ENCODE data around the gene C1orf159.

The C1orf159 gene

DNA sequence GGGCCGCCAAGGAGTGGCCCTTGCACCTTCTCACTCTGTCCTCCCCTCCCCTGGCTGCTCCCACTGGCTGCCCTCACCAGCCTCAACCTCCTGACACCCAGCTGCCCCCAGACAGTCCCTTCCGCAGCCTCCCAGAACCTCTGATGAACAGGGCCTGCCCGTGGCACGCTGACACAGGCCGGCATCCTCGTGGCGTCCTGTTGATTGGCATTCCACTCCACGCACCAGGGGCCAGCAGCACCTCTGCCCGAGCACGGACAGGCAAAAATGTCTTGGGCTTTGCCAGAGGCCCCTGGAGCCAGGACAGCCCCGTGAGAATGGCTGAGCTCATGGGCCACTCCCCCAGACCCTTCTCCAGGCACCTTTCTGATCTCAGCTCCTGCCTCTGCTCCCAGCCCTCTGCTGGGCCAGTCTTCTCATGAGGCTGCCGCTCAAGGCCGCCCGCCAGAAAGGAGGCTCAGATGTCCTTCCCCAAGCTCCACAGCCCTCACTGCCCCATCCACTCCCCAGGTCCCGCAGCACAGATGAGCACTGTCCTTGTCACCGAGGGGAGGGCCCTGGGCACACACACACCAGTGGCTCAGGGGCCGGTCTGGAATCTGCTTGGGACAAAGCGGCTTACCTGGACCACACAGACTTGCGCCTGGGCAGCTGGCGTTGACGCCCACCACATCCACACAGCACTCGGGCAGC lies 26.0 kb downstream of the C1orf159 start:
- Histone ChIP-seq H3K4me1 (ENCODE audit: control insufficient read depth in 1 of 2, insufficient read depth in 1 of 2, low read depth in 1 of 2, low read length in 1 of 2) (no peaks in the 10 kb centered on the region), H3K4me3 (ENCODE audit: low read depth in 1 of 2, low read length in 1 of 2) (no peak overlapping the region), H3K27me3 (no peaks in the 10 kb centered on the region), H3K36me3 (no peaks in the 10 kb centered on the region), H3K9me3 (no peaks in the 10 kb centered on the region), H3K27ac (no peak overlapping the region)
- TF ChIP-seq, protein P1, sequence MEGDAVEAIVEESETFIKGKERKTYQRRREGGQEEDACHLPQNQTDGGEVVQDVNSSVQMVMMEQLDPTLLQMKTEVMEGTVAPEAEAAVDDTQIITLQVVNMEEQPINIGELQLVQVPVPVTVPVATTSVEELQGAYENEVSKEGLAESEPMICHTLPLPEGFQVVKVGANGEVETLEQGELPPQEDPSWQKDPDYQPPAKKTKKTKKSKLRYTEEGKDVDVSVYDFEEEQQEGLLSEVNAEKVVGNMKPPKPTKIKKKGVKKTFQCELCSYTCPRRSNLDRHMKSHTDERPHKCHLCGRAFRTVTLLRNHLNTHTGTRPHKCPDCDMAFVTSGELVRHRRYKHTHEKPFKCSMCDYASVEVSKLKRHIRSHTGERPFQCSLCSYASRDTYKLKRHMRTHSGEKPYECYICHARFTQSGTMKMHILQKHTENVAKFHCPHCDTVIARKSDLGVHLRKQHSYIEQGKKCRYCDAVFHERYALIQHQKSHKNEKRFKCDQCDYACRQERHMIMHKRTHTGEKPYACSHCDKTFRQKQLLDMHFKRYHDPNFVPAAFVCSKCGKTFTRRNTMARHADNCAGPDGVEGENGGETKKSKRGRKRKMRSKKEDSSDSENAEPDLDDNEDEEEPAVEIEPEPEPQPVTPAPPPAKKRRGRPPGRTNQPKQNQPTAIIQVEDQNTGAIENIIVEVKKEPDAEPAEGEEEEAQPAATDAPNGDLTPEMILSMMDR (IDR thresholded peaks at IDR 0.05) = no peak

DNA sequence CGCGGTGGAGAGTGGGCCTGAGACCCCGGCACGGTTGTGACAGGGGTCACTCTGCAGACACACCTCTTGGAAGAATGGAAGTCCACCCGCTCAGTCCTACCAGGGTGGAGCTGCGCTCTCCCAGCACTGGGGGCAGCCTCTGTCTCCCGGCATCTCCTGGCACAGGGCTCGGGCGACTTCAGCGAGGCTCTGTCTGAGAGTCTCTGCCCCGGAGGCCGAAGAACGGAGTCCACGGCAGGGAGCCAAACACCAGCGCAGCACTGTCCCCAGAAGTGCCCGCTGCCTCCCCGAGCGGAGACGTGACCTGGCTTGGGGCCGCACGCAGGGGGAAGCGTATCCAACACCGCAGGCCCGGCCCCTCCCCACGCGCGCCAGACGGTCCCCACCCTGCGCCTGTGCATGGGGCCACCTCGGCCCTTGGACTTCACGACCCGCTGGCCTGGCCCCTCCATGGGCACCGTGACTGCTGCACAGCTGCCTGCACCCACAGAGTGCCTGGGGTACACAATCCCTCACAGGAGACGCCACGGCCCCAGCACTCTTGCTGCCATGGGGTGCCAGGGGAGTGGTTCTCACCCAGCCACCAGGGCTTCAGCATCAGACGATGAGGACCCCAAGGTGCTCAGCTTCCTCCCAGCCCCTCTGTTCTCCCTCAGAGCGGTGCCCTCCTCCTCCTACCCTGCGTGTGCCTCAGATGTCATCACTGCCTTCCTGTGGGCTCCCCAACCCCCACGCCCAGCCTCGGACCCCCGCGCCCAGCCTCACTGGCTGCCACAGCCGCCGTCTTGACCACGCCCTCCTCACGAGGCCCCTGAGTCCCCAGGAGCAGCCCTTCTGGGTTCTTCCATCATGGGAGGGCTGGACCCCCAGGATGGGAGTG lies 26.8 kb downstream of the C1orf159 start:
- Histone ChIP-seq H3K9me3 (no peaks in the 10 kb centered on the region), H3K36me3 (no peaks in the 10 kb centered on the region), H3K4me3 (ENCODE audit: low read depth in 1 of 2, low read length in 1 of 2) (no peak overlapping the region), H3K27me3 (no peaks in the 10 kb centered on the region), H3K27ac (no peak overlapping the region), H3K4me1 (ENCODE audit: control insufficient read depth in 1 of 2, insufficient read depth in 1 of 2, low read depth in 1 of 2, low read length in 1 of 2) (no peaks in the 10 kb centered on the region)
- TF ChIP-seq, protein P1 (IDR thresholded peaks at IDR 0.05) = no peak

DNA sequence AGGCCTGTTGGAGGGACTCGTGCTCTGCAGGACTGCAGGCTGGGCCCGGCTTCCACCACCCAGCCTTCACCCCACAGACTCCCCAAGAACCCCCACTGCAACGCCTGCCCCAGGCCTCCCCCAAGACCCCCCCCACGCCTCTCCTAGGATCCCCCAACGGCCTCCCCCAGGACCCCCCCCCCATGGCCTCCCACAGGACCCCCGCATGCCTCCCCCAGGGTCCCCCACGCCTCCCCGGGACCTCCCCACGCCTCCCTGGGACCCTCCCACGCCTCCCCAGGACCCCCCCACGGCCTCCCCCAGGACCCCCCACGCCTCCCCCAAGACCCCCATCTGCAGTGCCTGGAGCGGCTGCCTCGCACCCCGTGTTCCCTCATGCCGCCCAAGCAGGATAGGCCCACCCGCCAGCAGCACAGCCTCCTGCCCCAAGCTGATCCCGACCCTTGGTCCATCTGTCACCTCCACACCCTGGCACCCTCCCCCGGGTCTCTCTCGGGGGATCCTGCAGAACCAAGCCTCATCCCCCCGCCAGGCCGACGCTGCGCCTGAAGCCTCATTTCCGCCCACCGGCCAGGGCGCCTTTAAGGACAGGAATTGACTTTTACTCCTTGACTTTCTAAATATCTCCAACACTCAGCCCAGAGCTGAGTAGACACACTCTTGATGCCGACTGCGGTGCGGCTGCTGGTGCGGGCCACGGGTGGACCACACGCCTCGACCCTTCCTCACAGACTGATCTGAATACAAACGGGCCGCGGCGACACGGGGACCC lies 27.7 kb downstream of the C1orf159 start:
- H3K36me3 ChIP-seq = no peaks in the 10 kb centered on the region
- H3K9me3 ChIP-seq = no peaks in the 10 kb centered on the region
- TF ChIP-seq, protein P1 (IDR thresholded peaks at IDR 0.05) = no peak
- H3K4me1 ChIP-seq (ENCODE audit: control insufficient read depth in 1 of 2, insufficient read depth in 1 of 2, low read depth in 1 of 2, low read length in 1 of 2) = no peaks in the 10 kb centered on the region
- no peaks in the 10 kb centered on the region for H3K27me3 ChIP-seq
- H3K4me3 ChIP-seq (ENCODE audit: low read depth in 1 of 2, low read length in 1 of 2) = no peak overlapping the region
- no peak overlapping the region for H3K27ac ChIP-seq

DNA sequence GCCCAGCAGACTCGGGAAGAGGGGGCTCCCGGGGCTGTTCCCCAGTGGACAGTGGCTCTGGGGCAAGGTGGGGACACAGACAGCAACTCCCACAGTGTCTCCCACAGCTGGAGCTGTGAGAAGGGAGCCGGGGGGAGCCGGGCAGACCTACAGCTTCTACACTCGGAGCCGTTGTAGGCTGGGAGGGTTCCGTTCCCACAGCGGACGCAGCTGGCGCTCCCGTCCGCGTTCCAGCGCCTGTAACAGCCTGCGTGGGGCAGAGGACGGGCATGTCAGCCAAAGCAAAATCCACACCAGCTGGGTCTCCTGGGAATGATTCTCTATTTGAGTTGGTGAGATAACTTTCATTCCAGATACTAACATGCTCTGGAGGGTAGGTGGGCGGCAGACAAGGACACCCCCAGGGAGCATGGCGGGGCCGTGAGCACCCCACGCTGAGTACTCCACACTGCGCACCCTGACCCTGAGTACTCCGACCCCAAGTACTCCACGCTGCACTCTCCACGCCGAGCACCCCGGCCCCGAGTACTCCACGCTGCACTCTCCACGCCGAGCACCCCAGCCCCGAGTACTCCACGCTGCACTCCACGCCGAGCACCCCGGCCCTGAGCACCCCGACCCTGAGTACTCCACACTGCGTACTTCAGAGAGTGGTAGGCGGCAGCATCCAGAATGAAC lies 28.4 kb downstream of the C1orf159 start:
- Histone ChIP-seq H3K36me3 (no peaks in the 10 kb centered on the region), H3K9me3 (no peaks in the 10 kb centered on the region), H3K27me3 (no peaks in the 10 kb centered on the region), H3K4me1 (ENCODE audit: control insufficient read depth in 1 of 2, insufficient read depth in 1 of 2, low read depth in 1 of 2, low read length in 1 of 2) (no peaks in the 10 kb centered on the region), H3K4me3 (ENCODE audit: low read depth in 1 of 2, low read length in 1 of 2) (no peak overlapping the region), H3K27ac (no peak overlapping the region)
- TF ChIP-seq, protein P1 (IDR thresholded peaks at IDR 0.05) = no peak

DNA sequence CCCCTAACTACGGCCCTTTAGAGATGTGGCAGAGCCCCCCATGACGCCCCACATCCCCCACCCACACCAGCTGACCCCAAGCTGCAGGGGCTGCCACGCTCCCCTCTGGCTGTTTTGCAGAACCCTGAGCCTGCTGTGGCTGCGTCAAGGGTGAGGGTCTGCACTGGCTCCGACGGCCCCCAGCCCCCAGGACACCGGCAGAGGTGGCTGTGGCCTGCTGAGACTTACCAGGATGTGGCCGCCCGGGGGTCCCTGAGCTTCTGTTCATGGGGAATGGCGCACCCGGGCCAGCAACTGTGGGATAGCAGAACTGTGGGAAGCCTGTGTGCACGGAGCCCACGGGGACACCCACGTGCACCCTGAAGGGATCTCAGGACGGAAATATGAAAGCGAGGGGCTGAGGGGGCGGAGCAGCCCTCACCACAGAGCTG lies 29.0 kb downstream of the C1orf159 start:
- TF ChIP-seq, protein P1 (IDR thresholded peaks at IDR 0.05) = no peak
- H3K4me3 ChIP-seq (ENCODE audit: low read depth in 1 of 2, low read length in 1 of 2) = no peak overlapping the region
- H3K27me3 ChIP-seq = no peaks in the 10 kb centered on the region
- no peaks in the 10 kb centered on the region for H3K9me3 ChIP-seq
- no peak overlapping the region for H3K27ac ChIP-seq
- H3K36me3 ChIP-seq = no peaks in the 10 kb centered on the region
- H3K4me1 ChIP-seq (ENCODE audit: control insufficient read depth in 1 of 2, insufficient read depth in 1 of 2, low read depth in 1 of 2, low read length in 1 of 2) = no peaks in the 10 kb centered on the region

Data from neutrophil (primary cell).